B cell (primary cell): ENCODE results near the gene ATF1. TPM values are rescaled to one million over a fixed set of nuclear protein-coding genes. Genes with fewer than 3 reads are reported as not detected.

ENCODE experiments used
- ATAC-seq: fragments of 200-7000 bp; cut with Tn5 transposase; one replicate; pipeline ENCODE4 v1.10.0; 2021; ENCODE audit warnings: low read depth, mild to moderate bottlenecking, moderate number of reproducible peaks, moderate library complexity
- CTCF ChIA-PET: fragments of 350-600 bp; sonication (Branson Sonifier 250); formaldehyde crosslinking; loops from one replicate; lab custom pipeline; 2021; ENCODE audit warnings: antibody characterized with exemption, inconsistent platforms; lab: Charles Lee
- POLR2A ChIA-PET: fragments of 350-600 bp; sonication (Branson Sonifier 250); formaldehyde crosslinking; loops from one replicate; lab custom pipeline; 2021; ENCODE audit warnings: antibody characterized with exemption; lab: Charles Lee
- DNase-seq: peaks from one replicate; pipeline ENCODE4 v3.0.0; 2013
- H2AFZ ChIP-seq: 2 replicates; pipeline ENCODE4 v1.6.1; 2012; ENCODE audit warnings: mild to moderate bottlenecking, low read depth, low read length; ENCODE audit not compliant: insufficient read depth, poor library complexity, severe bottlenecking
- H3K27ac ChIP-seq, 2 donors: 1 replicate in 1 of 2; 2 replicates in 1 of 2; pipeline ENCODE4 v1.5.1; 2012 to 2013; ENCODE audit warnings: low read length in 2 of 2, mild to moderate bottlenecking in 2 of 2, moderate library complexity in 1 of 2
- H3K27me3 ChIP-seq, 4 experiments: fragments of 200-600 bp in 1 of 4; sonication (generic) in 1 of 4; replicated peaks in 1 of 4; 1 replicate in 2 of 4; 2 replicates in 2 of 4; pipeline versions ENCODE4 v1.6.1 to v1.7.0; 2013 to 2016; ENCODE audit warnings: low read length in 3 of 4, mild to moderate bottlenecking in 2 of 4, mixed read lengths in 1 of 4, moderate library complexity in 1 of 4; ENCODE audit not compliant: insufficient read depth in 4 of 4, control insufficient read depth in 3 of 4; ENCODE audit errors: control extremely low read depth in 1 of 4
- H3K36me3 ChIP-seq, 2 experiments: replicated peaks in 1 of 2; 1 replicate in 1 of 2; 2 replicates in 1 of 2; pipeline versions ENCODE4 v1.6.1 to v1.7.1; 2013; ENCODE audit warnings: low read length in 1 of 2; ENCODE audit not compliant: insufficient read depth in 2 of 2, control insufficient read depth in 1 of 2; ENCODE audit errors: control extremely low read depth in 1 of 2, extremely low read depth in 1 of 2
- H3K4me1 ChIP-seq, 2 donors: fragments of 200-600 bp in 1 of 2; sonication (generic) in 1 of 2; 1 replicate in 1 of 2; 2 replicates in 1 of 2; pipeline versions ENCODE4 v1.5.1 to v1.6.1; 2013 to 2017; ENCODE audit warnings: low read length in 2 of 2; ENCODE audit not compliant: control insufficient read depth in 2 of 2, insufficient read depth in 2 of 2
- H3K4me2 ChIP-seq: replicated peaks from 2 replicates; pipeline ENCODE3; 2012; ENCODE audit warnings: mild to moderate bottlenecking, low read depth, low read length; ENCODE audit not compliant: poor library complexity, severe bottlenecking
- H3K4me3 ChIP-seq, 5 experiments: fragments of 200-600 bp in 1 of 5; sonication (generic) in 1 of 5; 1 replicate in 3 of 5; 2 replicates in 2 of 5; pipeline versions ENCODE4 v1.5.1 to v1.7.0; 2011 to 2016; ENCODE audit warnings: low read length in 4 of 5, mild to moderate bottlenecking in 4 of 5, low read depth in 2 of 5, control low read depth in 1 of 5, moderate library complexity in 1 of 5; ENCODE audit not compliant: insufficient read depth in 1 of 5; ENCODE audit errors: control extremely low read depth in 1 of 5, extremely low read depth in 1 of 5
- H3K79me2 ChIP-seq: fragments of 200-600 bp; sonication (generic); one replicate; pipeline ENCODE4 v1.6.0; 2016; ENCODE audit warnings: low read length; ENCODE audit not compliant: control insufficient read depth, insufficient read depth
- H3K9ac ChIP-seq: fragments of 200-600 bp; sonication (generic); 2 replicates; pipeline ENCODE4 v1.6.1; 2017; ENCODE audit warnings: mild to moderate bottlenecking, low read length, moderate library complexity
- H3K9me3 ChIP-seq, 3 donors: one replicate each; pipeline versions ENCODE4 v1.6.1 to v1.7.1; 2013; ENCODE audit warnings: low read length in 2 of 3; ENCODE audit not compliant: control insufficient read depth in 2 of 3, insufficient read depth in 1 of 3; ENCODE audit errors: control extremely low read depth in 1 of 3
- H4K20me1 ChIP-seq: 2 replicates; pipeline ENCODE4 v1.6.0; 2012; ENCODE audit warnings: mild to moderate bottlenecking, low read length; ENCODE audit not compliant: insufficient read depth, control insufficient read depth, poor library complexity, severe bottlenecking
- H3K27ac Mint-ChIP-seq: one replicate; pipeline ENCODE4 v1.8.0; 2021; ENCODE audit warnings: mixed read lengths
- H3K27me3 Mint-ChIP-seq: one replicate; pipeline ENCODE4 v1.8.0; 2021; ENCODE audit warnings: mixed read lengths
- H3K4me1 Mint-ChIP-seq: one replicate; pipeline ENCODE4 v1.8.0; 2021; ENCODE audit warnings: mixed read lengths
- H3K4me3 Mint-ChIP-seq: one replicate; pipeline ENCODE4 v1.8.0; 2021; ENCODE audit warnings: mixed read lengths
- H3K9me3 Mint-ChIP-seq: one replicate; pipeline ENCODE4 v1.8.0; 2022; ENCODE audit warnings: mixed read lengths; ENCODE audit not compliant: insufficient read depth
- EZH2 ChIP-seq: IDR thresholded peaks from 2 replicates; pipeline ENCODE4 v1.6.1; 2012; ENCODE audit warnings: borderline replicate concordance, low read depth, mild to moderate bottlenecking, moderate library complexity, low read length; ENCODE audit not compliant: insufficient read depth, poor library complexity, severe bottlenecking
- WGBS: methylation state at CpG from one replicate; pipeline ENCODE4 v1.1.5; 2013; ENCODE audit warnings: missing lambda C conversion rate; ENCODE audit not compliant: insufficient coverage; 5-methylcytosine and 5-hydroxymethylcytosine counted together
- intact Hi-C: fragments of 100-400 bp; cut with micrococcal nuclease; formaldehyde crosslinking; loops from one replicate; pipeline ENCODE4 v1.10.0; 2022
- polyA plus RNA-seq: library from polyadenylated mRNA; depleted of rRNA; stranded (reverse); fragments of >200 nt; gene quantifications from 2 replicates; pipeline ENCODE4 v1.2.3, GENCODE V29; 2012
- total RNA-seq, 2 donors: library from RNA; stranded (reverse); fragments of 120-200 nt in 1 of 2; gene quantifications; 1 replicate in 1 of 2; 2 replicates in 1 of 2; pipeline versions ENCODE4 v1.2.3 to v1.2.4, GENCODE V29; 2013 to 2022
- TF ChIP-seq, protein P1 (sequence below): fragments of 200-600 bp; IDR thresholded peaks from one replicate; pipeline ENCODE4 v1.8.0; 2022; ENCODE audit warnings: antibody characterized with exemption, mild to moderate bottlenecking

Gene ATF1
- total and polyA plus RNA-seq, 2 donors (not counting 1 experiment from before 2014, with no cell fraction given), result 17.2 to 39.5 TPM

DNA sequence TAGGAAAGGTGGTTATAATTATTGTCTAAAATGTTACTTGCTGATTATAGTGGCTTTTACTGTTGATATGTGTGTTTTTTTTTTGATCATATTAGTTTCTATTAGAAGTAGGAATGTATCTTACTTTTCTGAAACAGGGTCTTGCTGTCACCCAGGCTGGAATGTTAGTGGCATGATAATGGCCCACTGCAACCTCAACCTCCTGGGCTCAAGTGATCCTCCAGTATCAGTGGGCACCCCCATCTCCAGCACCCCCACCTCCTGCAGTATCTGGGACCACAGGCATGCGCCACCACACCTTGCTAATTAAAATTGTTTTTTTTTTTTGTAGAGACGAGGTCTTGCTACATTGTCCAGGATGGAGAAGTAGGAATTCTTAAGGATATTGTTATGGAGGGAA is 11.3 kb downstream of the ATF1 start:
- no peaks in the 10 kb centered on the region for H3K27me3 Mint-ChIP-seq
- Histone ChIP-seq H3K4me1 (no peaks in the 10 kb centered on the region), H4K20me1 (peaks cover 39% of the 10 kb centered on the region), H3K9ac (no peak overlapping the region), H3K79me2 (peaks cover 88% of the 10 kb centered on the region), H3K27me3 (no peaks in the 10 kb centered on the region), H3K36me3 (peaks cover 1 to 8% of the 10 kb centered on the region in 2 experiments), H3K9me3 (peaks cover 0 to 3% (median 0%) of the 10 kb centered on the region in 3 donors), H3K27ac (no peak overlapping the region), H3K4me3 (no peak overlapping the region), H3K4me2 (no peak overlapping the region), H2AFZ (no peak overlapping the region)
- intact Hi-C loops, result no loop called here
- H3K4me1 Mint-ChIP-seq, result peaks cover 9% of the 10 kb centered on the region
- DNase-seq (no peak), ATAC-seq (no peak)
- ChIA-PET CTCF (no interaction called here), POLR2A (no interaction called here)
- no peak overlapping the region for H3K4me3 Mint-ChIP-seq
- no peak for TF ChIP-seq EZH2
- TF ChIP-seq, protein P1, sequence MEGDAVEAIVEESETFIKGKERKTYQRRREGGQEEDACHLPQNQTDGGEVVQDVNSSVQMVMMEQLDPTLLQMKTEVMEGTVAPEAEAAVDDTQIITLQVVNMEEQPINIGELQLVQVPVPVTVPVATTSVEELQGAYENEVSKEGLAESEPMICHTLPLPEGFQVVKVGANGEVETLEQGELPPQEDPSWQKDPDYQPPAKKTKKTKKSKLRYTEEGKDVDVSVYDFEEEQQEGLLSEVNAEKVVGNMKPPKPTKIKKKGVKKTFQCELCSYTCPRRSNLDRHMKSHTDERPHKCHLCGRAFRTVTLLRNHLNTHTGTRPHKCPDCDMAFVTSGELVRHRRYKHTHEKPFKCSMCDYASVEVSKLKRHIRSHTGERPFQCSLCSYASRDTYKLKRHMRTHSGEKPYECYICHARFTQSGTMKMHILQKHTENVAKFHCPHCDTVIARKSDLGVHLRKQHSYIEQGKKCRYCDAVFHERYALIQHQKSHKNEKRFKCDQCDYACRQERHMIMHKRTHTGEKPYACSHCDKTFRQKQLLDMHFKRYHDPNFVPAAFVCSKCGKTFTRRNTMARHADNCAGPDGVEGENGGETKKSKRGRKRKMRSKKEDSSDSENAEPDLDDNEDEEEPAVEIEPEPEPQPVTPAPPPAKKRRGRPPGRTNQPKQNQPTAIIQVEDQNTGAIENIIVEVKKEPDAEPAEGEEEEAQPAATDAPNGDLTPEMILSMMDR, result no peak
- H3K9me3 Mint-ChIP-seq, result peaks cover 6% of the 10 kb centered on the region
- H3K27ac Mint-ChIP-seq, result no peak overlapping the region
- WGBS, result no CpG with 5 or more reads among the region's 2 CpGs

DNA sequence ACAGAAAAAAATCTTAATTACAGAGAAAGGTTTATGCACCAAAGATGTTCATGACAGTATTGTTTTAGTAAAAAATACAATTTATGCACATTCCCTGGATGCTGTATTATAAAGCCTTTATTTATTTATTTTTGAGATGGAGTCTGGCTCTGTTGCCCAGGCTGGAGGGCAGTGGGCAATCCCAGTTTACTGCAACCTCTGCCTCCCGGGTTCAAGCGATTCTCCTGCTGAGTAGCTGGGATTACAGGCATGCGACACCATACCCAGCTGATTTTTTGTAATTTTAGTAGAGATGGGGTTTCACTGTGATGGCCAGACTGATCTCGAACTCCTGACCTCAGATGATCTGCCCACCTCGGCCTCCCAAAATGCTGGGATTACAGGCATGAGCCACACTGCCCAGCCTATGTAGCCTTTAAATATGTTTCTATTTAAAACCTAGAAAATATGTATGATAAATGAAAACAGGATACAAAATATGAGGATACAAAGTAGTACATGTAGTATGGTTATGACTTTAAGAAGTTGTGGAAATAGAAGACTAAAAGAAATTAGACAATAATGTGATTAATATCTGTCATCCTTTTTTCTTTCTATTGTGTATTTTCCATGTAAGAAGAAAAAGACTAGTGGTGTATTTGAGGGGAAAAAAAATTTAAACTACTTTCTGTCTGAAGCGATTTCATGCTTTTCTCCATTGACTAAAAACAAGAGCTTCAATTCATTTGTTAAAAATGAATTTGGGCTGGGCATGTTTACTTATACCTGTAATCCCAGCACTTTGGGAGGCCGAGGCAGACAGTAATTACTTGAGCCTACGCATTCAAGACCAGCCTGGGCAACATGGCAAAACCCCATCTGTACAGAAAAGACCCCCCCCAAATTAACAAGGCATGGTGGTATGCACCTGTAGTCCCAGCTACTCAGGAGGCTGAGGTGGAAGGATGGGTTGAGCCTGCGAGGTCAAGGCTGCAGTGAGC is 13.1 kb downstream of the ATF1 start:
- Histone ChIP-seq H3K9ac (no peak overlapping the region), H3K27me3 (no peaks in the 10 kb centered on the region), H2AFZ (no peak overlapping the region), H3K9me3 (peaks cover 0 to 3% (median 0%) of the 10 kb centered on the region in 3 donors), H4K20me1 (peaks cover 39% of the 10 kb centered on the region), H3K36me3 (peaks cover 4 to 5% of the 10 kb centered on the region in 2 experiments), H3K4me1 (no peaks in the 10 kb centered on the region), H3K27ac (no peak overlapping the region), H3K4me3 (no peak overlapping the region), H3K4me2 (no peak overlapping the region), H3K79me2 (peaks cover 88% of the 10 kb centered on the region)
- no peak overlapping the region for H3K27ac Mint-ChIP-seq
- ChIA-PET POLR2A (no interaction called here), CTCF (interaction anchor here (0.7 to 1.3 kb wide), 2 partner anchors 11 to 515 kb away, joined by 3 to 4 read pairs; no protein-coding TSS in a partner anchor)
- no peaks in the 10 kb centered on the region for H3K27me3 Mint-ChIP-seq
- intact Hi-C loops, result no loop called here
- H3K4me1 Mint-ChIP-seq, result peaks cover 9% of the 10 kb centered on the region
- TF ChIP-seq, protein P1, result no peak
- TF ChIP-seq EZH2, result no peak
- DNase-seq (no peak), ATAC-seq (no peak)
- H3K9me3 Mint-ChIP-seq, result peaks cover 6% of the 10 kb centered on the region
- WGBS, result no CpG with 5 or more reads among the region's 9 CpGs
- H3K4me3 Mint-ChIP-seq, result no peak overlapping the region
